Measurements from ENCODE around the gene STK32C.

The STK32C gene

DNA sequence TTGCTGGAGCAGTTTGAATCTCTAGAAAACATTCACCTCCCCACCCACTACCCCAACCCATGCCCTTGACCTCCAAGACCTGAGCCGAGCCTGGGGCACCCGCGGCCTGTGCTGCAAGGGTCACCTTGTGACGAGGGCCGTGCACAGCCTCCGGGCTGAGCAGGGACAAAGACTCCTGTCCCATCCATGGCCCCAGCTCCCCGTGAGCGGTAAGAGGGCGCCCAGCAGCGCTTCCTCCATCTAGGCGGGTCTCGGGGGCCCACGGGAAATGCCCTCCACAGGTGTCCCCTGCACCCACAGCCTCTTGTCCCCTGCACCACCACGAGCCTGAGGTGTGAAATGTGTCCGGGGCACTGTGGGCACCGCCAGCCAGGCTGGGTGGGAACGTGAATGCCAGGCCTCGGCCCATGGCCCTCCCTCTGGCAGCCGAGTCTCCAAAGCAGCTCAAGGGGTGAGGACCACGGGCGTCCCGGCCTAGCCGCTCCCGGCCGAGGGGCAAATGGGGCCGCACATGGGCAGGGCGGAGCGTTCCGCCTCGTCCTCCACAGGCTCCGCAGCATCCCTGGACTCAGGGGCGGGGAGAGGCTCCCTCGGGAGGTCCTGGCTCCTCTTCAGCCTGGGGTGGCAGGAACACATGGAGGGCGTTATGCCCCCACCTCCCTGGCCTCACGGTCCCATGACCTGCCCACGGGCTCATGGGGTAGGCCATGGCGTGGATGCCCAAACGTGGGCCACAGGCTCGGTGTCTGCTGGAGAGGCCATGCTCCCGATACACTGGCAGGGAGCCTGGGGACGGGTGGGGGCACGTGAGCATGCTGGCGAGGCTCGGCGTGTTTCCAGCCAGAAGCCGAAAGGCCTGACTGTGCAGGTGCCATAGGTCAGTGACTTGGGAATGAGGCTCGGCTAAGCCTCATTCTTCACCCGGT lies 100.0 kb downstream of the STK32C start:
- no peak for DNase-seq (ENCODE audit: extremely low read depth, insufficient read length)
- Histone ChIP-seq H3K27me3 (replicated peaks; ENCODE audit: control insufficient read depth, insufficient read depth, low read length) (no peaks in the 10 kb centered on the region), H3K36me3 (ENCODE audit: control insufficient read depth, insufficient read depth, low read length) (no peaks in the 10 kb centered on the region), H3K4me3 (replicated peaks; ENCODE audit: low read depth, low read length) (no peak overlapping the region)
- TF ChIP-seq, protein P1, sequence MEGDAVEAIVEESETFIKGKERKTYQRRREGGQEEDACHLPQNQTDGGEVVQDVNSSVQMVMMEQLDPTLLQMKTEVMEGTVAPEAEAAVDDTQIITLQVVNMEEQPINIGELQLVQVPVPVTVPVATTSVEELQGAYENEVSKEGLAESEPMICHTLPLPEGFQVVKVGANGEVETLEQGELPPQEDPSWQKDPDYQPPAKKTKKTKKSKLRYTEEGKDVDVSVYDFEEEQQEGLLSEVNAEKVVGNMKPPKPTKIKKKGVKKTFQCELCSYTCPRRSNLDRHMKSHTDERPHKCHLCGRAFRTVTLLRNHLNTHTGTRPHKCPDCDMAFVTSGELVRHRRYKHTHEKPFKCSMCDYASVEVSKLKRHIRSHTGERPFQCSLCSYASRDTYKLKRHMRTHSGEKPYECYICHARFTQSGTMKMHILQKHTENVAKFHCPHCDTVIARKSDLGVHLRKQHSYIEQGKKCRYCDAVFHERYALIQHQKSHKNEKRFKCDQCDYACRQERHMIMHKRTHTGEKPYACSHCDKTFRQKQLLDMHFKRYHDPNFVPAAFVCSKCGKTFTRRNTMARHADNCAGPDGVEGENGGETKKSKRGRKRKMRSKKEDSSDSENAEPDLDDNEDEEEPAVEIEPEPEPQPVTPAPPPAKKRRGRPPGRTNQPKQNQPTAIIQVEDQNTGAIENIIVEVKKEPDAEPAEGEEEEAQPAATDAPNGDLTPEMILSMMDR (IDR thresholded peaks at IDR 0.05; ENCODE audit: insufficient read depth, low read length, poor library complexity, severe bottlenecking): no peak

DNA sequence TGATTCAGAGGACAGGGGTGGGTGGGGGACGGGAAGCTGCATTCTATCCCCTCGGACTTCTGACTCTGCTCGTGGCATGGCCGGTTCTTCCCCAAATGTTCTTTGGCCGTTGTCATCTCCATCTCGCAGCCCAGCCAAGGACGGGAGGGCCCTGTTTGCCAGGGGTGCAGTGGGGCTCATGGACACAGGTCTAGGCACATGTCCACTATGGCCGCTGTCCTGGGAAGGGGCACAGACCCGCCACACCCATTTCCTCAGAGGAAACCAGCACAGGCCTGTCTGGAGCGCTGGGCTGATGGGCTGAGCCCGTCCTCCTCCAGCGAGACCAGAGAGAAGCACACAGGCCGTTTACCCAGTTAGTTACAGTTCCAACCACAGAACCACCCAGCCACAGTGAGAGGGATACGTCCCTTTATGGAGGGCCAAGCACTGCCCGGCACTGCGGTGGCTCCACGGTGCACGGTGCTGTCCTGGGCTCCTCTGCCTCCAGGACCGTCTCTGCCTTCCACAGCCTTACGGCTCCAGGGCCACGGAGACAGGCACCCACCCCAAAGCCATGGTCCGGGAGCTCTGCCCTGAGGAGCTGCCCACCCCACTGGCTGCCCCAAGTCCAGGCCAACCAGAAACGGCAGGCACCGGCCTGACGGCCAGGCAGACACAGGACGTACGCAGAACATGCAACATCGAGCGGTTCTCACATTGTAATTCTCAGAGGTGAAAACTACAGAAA lies 100.8 kb downstream of the STK32C start:
- TF ChIP-seq, protein P1 (IDR thresholded peaks at IDR 0.05; ENCODE audit: insufficient read depth, low read length, poor library complexity, severe bottlenecking): no peak
- Histone ChIP-seq H3K4me3 (replicated peaks; ENCODE audit: low read depth, low read length) (no peak overlapping the region), H3K36me3 (ENCODE audit: control insufficient read depth, insufficient read depth, low read length) (no peaks in the 10 kb centered on the region), H3K27me3 (replicated peaks; ENCODE audit: control insufficient read depth, insufficient read depth, low read length) (no peaks in the 10 kb centered on the region)
- DNase-seq (ENCODE audit: extremely low read depth, insufficient read length): no peak

DNA sequence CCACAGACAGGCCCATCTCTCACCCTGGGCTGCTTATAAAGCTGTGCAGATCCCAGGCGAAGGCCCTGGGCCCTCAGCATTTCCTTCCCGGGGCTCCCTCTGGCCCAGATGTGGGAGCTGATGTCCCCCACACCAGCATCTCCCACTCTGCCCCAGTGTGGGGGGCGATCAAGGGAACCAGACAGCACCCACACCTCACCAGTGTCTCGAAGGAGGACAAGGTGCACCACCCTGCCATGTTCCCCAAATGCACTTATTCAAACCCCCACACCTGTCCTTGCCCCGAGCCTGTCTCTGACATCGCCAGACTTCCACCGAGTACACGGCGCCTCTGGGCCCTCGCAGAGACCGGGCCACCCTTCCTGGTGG lies 101.4 kb downstream of the STK32C start:
- TF ChIP-seq, protein P1 (IDR thresholded peaks at IDR 0.05; ENCODE audit: insufficient read depth, low read length, poor library complexity, severe bottlenecking): no peak
- Histone ChIP-seq H3K36me3 (ENCODE audit: control insufficient read depth, insufficient read depth, low read length) (no peaks in the 10 kb centered on the region), H3K27me3 (replicated peaks; ENCODE audit: control insufficient read depth, insufficient read depth, low read length) (no peaks in the 10 kb centered on the region), H3K4me3 (replicated peaks; ENCODE audit: low read depth, low read length) (no peak overlapping the region)
- DNase-seq (ENCODE audit: extremely low read depth, insufficient read length): no peak

DNA sequence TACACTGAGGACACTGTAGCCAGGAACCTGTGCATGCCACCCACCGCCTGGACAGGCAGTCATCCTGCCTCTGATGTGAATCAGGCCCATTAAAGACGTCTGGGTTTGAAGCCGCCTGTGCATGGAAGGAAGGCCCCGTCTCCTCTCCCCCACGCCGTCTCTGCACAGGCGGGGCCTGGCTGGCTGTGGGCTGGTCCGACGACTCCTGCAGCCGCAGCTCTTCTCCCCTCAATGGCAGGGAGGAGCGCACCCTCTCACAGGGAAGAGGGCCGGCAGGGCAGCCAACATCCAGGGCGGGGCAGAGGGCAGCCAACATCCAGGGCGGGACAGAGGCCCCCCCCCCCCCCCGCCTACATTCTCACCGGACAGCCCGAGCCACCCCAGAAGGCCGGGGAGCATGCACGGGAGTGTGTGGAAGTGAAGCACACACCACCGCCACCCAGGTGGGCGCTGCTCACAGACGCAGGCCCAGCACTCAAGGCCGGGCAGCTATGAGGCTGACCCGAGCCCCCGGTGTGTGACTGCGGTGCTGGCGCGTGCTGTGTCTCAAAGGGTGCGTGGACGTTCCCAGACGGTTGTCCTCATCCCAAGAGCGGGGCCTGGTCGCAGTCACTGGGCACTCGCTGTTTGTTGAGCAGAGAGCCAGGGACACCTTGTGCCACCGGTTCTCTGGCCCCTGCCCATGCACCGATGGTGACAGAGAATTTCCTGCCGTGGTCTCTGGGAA lies 101.9 kb downstream of the STK32C start:
- DNase-seq (ENCODE audit: extremely low read depth, insufficient read length): no peak
- Histone ChIP-seq H3K27me3 (replicated peaks; ENCODE audit: control insufficient read depth, insufficient read depth, low read length) (no peaks in the 10 kb centered on the region), H3K36me3 (ENCODE audit: control insufficient read depth, insufficient read depth, low read length) (no peaks in the 10 kb centered on the region), H3K4me3 (replicated peaks; ENCODE audit: low read depth, low read length) (no peak overlapping the region)
- TF ChIP-seq, protein P1 (IDR thresholded peaks at IDR 0.05; ENCODE audit: insufficient read depth, low read length, poor library complexity, severe bottlenecking): no peak

GRCh38 chr10:132204781-132205473 lies 102.8 kb downstream of the STK32C start:
- TF ChIP-seq, protein P1 (IDR thresholded peaks at IDR 0.05; ENCODE audit: insufficient read depth, low read length, poor library complexity, severe bottlenecking): no peak
- H3K4me3 ChIP-seq (replicated peaks; ENCODE audit: low read depth, low read length): no peak overlapping the region
- DNase-seq (ENCODE audit: extremely low read depth, insufficient read length): no peak
- no peaks in the 10 kb centered on the region for H3K27me3 ChIP-seq (replicated peaks; ENCODE audit: control insufficient read depth, insufficient read depth, low read length)
- H3K36me3 ChIP-seq (ENCODE audit: control insufficient read depth, insufficient read depth, low read length): no peaks in the 10 kb centered on the region
